Neural progenitor cell (in vitro differentiated cells): ENCODE data around the gene CXorf49.
"Not testable (repeated sequence)": the region's sequence is repeated elsewhere in the genome, so short reads cannot be mapped to it uniquely, and the experiment has no call there.

Experiments used
- CTCF ChIP-seq: fragments of 200-600 bp; sonication (generic); IDR thresholded peaks from 2 replicates; pipeline ENCODE4 v1.5.1; 2017; ENCODE audit warnings: antibody characterized with exemption, mild to moderate bottlenecking
- EZH2 ChIP-seq: fragments of 200-600 bp; sonication (generic); IDR thresholded peaks from 2 replicates; pipeline ENCODE4 v1.6.1; 2017; ENCODE audit warnings: antibody characterized with exemption, mild to moderate bottlenecking, moderate library complexity
- EZH2phosphoT487 ChIP-seq: fragments of 200-600 bp; sonication (generic); IDR thresholded peaks from 2 replicates; pipeline ENCODE4 v1.6.1; 2017; ENCODE audit warnings: antibody characterized with exemption

GRCh38 chrX:71676068-71676795, 41.9 kb downstream of the CXorf49 start:
- TF ChIP-seq EZH2, CTCF, EZH2phosphoT487: not testable (repeated sequence)
